Measurements from ENCODE around the gene SPDYE17.
"Not testable (repeated sequence)": the region's sequence is repeated elsewhere in the genome, so short reads cannot be mapped to it uniquely, and the experiment has no call there.

Gene SPDYE17

DNA sequence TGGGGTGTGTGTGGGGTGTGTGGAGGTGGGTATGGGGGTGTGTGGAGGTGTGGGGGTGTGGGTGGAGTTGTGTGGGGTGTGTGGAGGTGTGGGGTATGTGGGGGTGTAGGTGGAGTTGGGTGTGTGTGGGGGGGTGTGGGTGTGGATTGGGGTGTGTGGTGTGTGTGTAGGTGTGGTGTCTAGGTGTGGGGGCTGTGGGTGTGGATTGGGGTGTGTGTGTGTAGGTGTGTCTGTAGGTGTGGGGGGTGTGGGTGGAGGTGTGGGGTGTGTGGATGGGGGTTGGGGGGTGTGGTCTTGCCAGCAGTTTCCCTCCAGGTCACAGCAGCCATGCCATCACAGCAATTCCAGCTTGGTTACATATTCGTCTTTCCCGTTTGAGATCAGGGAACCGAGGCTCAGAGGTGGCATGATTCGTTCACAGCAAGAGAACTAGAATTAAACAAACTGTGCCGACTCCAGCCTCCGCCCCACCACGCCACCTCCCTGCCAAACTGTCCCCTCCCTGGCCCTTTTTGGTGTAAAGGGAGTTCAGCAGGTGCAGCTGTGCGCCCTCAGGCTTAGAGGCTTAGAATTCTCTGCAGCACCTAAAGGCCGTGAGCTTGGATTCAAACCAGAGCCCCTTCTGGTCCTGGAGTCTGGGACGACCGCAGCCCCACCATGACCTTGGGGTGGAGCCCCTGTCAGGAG is 33.3 kb downstream of the SPDYE17 start:
- DNase-seq = not testable (repeated sequence)

DNA sequence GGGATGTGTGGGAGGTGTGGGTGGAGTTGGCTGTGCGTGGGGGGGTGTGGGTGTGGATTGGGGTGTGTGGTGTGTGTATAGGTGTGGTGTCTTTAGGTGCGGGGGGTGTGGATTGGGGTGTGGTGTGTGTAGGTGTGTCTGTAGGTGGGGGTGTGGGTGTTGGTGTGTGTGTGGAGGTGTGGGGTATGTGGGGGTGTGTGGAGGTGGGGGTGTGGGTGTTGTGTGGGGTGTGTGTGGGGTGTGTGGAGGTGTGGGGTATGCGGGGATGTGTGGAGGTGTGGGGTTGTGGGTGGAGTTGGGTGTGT is 33.9 kb downstream of the SPDYE17 start:
- DNase-seq = no peak

DNA sequence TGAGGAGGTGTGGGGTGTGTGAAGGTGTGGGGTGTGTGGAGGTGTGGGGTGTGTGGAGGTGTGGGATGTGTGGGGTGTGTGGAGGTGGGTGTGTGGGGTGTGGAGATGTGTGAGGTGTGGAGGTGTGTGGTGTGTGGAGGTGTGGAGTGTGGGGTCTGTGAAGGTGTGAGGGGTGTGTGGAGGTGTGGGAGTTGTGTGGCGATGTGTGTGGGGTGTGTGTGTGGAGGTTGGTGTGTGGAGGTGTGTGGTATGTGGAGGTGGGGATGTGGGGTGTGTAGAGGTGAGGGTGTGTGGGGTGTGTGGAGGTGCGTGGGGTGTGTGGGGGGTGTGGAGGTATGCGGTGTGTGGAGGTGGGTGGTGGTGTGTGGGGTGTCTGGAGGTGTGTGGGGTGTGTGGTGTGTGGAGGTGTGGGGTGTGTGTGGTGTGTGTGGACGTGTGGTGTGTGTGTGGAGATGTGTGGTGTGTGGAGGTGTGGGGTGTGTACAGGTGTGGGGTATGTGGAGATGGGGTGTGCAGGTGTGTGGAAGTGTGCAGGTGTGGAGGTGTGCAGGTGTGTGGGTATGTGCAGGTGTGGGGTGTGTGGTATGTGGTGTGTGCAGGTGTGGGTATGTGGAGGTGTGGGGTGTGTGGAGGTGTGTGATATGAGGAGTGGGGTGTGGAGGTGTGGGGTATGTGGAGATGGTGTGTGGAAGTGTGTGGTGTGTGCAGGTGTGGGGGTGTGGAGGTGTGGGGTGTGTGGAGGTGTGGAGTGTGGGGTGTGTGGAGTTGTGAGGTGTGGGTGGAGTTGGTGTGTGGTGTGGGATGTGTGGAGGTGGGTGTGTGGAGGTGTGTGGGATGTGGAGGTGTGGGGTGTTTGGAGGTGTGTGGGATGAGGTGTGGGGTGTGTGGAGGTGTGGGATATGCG is 34.5 kb downstream of the SPDYE17 start:
- no peak for DNase-seq

DNA sequence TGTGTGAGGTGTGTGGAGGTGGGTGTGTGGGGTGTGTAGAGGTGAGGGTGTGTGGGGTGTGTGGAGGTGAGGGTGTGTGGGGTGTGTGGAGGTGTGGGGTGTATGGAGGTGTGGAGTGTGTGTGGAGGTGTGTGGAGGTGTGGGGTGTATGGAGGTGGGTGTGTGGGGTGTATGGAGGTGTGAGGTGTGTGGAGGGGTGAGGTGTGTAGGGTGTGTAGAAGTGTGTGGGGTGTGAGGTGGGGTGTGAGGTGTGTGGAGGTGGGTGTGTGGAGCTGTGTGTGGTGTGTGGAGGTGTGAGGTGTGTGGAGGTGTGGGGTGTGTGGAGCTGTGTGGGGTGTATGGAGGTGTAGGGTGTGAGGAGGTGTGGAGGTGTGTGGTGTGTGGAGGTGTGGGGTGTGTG is 35.2 kb downstream of the SPDYE17 start:
- not testable (repeated sequence) for DNase-seq

DNA sequence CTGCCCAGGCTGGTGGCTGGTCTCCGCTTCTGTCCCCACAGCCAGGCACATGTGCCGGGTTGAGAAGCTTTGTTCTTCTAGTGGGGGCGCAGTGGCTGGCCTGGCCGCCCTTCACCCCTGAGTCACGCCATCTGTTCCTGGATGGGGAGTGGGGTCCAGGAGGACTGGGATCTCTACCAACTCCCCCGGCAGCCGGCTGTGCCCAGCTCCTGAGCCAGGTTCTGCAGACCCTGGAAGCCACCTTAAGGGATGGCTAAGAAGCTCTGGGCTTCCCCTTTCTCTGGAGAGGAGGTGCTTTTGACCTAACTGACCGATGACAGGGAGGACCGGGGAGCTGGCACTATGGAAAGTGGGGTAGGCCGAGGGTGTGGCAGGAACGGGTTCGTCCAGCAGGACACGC is 37.9 kb downstream of the SPDYE17 start:
- DNase-seq = not testable (repeated sequence)

DNA sequence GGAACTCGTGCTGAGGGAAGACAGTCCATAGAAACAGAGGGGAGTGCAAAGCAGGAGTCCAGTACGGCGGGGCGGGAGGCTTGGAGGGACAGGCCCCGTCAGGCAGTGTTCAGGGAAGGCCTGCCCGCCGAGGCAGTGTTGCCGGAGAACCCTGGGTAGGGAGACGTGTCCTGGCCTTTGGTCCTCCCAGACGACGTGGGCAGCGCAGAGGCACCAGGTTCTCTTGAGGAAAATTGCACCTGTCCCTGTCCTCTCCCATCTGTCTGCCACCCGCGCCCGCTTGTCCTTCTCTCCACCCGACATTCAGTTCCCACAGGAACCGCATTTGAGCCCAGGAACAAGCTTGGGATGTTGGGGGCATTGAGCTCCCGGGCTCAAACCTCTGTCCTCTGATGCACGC is 38.3 kb downstream of the SPDYE17 start:
- DNase-seq = not testable (repeated sequence)

DNA sequence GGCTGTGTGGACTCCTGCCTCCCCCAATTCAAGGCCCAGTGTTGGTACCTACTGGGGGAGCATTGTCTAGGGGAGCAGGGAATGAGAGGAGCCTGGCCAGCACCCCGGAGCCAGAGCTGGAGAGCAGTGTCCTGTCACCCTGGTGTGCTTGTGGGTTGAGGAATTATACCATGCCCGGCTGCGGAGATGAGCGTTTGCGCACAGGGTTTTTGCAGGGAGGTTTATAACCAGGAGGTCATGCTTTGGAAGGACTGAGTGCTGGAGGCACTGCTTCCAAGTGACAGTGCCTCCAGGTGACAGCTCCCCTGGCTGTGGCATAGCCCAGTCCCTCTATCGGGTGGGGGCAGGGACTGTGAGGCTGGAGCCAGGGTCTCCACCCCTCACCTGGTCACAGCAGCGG is 39.3 kb downstream of the SPDYE17 start:
- not testable (repeated sequence) for DNase-seq

DNA sequence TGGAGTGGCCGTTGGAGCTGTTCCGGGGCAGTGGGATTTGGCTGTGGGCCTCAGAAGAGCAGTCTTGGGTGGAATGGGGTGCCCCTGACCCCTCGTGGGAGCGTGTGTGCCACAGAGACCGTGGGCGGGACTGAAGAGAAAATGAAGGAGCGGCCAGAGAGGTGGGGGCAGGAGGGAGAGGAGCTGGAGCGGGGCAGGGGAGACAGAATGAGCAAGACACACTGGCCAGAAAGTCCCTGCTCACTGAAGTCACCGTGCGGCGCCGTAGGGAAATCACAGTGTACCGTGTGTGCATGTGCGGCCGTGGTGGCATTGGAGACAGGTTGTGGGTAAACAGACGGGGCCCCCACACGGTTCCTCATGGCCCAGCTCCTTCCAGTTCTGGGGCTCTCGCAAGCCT is 40.0 kb downstream of the SPDYE17 start:
- DNase-seq = not testable (repeated sequence)

DNA sequence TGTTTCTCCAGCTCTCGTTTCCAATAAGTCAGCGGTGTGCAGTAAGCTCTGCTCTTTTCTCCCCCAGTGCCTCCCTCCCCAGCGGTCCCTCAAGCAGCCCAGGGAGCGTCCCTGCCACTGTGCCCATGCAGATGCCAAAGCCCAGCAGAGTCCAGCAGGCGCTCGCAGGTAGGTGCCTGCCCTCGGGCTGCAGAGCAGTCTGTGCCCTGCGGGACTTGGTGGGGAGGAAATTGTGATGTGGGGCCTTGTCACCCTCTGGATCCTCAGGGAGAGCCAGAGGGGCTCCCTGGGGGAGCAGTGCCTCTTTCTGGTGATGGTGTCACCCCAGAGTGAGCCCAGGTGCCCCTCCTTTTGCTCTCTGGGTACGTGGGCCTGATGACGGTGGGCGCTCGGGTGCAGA is 42.0 kb downstream of the SPDYE17 start:
- not testable (repeated sequence) for DNase-seq

DNA sequence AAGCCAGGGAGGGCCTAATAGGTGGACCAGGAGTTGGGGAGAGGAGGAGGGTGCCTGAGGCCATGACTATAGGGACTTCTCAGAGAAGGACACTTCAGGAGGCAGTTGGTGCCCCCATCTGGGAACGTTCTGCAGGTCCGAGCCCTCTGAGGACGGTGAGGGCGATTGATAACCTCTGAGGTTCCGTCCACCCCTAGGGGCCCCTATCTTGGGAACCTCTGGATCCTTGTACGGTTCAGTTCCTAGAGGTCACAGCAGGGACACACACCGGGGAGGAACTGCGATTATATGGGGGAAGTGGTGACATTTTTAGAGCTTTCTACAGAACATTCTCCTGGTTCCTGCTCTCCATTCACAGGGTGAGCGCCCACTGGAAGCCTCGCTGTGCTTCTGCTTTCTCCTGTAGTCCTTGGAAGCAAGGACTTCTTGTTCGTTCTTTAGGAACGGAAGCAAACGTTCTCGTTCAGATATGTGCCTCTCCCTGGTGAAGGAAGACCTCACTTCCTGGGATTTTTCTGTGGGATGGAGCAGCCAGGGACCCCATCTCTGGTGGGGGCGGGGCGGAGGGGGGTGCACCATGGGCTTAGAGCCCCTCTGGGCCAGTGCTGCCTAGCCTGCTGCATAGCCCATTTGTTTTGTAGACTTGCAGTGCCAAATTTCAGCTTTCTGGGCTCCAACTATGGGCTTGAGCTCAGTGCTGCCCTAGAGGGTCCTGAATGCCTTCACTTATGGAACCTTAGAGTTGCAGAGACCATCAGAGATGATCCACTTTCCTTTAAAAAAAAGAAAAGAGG is 46.0 kb downstream of the SPDYE17 start:
- not testable (repeated sequence) for DNase-seq

DNA sequence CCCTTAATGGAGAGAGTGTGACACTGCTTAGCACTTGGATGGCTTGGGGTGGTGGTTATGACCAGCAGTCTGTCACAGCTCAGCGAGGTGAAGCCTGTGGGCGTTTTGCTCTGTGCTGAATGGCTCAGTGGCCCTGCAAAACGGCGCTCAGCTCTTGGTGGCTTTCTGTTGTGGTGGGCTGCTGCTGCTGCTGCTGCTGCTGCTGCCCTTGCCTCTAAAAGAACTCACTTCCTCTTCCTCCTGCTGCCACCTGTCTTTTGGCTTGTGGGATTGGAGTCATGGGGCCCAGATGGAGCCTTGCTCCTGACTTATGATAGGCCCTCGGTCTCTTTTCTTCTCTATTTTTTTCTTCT is 47.4 kb downstream of the SPDYE17 start:
- not testable (repeated sequence) for DNase-seq

DNA sequence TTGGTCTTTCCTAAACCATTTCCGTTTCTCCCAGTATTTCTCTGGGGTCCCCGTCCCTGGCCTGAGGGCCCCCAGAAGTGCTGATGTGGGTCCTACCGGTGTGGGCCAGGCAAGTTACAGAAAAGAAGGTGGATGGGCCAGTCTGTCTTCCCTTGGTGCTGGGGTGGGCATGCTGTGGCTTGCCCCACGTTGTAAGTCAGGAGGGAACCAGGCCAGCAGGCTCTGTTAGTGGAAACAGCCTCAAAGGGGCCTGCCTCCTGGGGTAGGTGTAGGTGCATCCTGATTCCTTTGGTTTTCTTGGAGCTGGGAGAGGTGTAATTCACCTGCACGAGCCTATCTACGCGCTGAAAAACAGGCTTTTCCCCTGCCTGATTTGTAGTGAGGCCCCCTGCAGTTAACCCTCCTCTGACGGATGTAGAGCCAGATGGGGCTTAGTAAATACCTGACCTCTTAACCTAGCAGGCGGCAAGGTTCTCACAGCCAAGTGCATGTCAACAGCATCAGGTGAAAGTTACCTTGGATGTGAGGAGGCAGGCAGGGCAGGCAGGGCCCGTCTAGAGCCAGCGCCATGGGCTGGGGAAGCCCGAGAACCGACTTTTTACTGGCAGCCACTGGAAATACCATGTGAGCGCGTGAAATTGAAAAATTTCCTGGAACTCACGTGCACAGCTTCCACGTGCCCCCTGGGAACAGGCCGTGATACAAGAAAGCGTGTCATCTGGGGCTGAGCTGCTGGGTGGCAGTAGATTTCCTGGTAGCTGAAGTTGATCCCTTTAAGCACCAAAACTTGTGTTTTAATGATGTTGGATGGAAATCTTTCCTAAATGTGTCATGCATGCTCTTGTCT is 48.0 kb downstream of the SPDYE17 start:
- not testable (repeated sequence) for DNase-seq

DNA sequence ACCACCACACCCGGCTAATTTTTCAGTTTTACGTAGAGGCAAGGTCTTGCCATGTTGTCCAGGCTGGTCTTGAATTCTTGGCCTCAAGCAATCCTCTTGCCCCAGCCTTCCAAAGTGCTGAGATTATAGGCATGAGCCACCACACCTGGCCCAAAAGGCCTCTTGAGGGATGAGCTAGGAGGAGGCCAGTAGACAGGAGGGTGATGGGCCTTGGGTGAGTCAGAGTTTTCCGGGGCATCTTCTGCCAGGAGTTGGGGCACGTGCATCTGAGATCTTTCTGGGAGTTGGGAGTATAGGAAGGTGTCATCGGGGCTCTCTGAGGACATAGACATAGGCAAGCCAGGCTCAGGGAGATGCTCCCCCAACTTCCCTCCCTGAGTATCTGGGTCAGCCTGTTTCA is 48.8 kb downstream of the SPDYE17 start:
- DNase-seq = not testable (repeated sequence)

DNA sequence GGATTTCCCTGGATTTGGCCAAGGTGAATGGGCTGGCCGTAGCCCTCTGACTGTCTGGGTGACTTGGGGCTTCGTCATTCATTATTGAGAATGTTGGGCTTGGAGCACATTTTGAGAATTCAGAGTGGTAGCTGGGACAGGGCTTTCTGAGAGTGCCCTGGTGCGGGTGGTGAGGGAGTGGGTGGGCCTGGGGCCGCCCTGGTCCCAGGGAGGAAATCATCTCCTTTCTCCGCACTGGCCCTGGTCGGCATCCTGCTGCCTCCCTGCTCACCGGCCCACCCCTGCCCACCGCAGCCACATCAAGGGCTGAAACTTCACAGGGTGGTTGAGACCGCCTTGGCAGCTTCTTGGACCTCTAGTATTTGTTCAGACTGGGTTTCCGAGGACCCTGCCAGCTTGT is 49.7 kb downstream of the SPDYE17 start:
- DNase-seq = not testable (repeated sequence)

DNA sequence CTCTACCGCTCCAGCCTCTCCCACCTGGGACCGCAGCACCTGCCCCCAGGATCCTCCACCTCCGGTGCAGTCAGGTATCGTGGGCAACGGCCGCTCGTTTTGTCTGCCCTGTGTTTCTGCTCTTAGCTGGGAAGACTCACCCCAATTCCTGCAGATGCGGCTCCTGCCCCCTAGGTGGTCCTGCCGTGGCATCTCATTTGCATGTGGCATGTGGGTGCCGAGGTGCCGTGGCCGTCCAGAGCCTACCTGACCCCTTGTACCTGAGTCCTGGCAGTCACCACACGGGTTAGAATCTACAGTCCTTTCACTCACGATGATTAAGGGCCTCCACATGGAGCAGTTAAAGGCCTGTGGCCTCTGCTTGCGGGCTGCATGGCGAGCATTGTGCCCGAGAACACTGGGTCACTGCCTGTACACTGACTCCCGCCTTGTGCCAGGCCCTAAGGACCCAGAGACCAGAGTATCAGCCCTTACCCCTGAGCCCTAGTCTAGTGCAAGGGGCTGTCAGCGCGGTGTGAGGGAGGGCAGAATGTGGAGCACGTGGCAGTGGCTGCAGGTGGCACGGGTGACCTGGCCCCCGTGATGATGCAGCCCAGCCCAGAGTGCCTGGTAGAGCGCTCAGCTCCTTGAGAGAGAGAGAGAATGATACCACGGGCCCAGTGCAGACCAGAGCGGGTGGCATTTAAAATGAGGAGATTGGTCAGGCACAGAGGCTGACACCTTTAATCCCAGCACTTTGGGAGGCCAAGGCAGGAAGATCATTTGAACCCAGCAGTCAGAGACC is 50.8 kb downstream of the SPDYE17 start:
- DNase-seq = not testable (repeated sequence)

DNA sequence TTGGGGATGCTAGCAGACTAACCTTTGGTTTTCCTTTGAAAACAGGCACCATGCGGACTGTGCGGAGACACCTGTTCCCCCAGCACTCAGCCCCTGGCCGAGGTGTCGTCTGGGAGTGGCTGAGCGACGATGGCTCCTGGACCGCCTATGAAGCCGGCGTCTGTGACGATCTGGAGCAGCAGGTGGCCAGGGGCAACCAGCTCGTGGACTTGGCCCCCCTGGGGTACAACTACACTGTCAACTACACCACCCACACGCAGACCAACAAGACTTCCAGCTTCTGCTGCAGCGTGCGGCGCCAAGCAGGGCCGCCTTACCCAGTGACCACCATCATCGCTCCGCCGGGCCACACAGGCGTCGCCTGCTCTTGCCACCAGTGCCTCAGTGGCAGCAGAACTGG is 51.6 kb downstream of the SPDYE17 start:
- not testable (repeated sequence) for DNase-seq

DNA sequence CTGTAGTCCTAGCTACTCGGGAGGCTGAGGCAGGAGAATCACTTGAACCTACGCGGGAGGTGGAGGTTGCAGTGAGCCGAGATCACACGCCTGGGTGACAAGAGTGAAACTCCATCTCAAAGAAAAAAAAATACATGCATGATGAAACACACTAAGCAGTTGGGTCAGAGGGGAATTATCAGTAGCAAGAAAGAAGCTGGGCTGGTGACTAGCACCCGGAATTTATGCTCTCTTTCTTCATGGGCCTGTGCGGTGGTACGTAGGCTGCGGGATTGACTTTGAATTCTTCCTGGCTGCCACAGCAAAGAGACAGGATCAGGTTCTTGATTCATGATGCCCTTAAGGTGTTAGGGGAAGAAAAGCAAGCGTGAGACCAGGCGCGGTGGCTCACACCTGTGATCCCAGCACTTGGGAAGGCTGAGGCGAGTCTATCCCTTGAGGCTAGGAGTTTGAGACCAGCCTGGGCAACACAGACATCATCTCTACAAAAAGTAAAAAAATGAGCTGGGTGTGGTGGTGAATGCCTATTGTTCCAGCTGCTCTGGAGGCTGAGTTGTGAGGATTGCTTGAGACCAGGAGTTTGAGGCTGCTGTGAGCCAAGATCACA is 54.3 kb downstream of the SPDYE17 start:
- not testable (repeated sequence) for DNase-seq

DNA sequence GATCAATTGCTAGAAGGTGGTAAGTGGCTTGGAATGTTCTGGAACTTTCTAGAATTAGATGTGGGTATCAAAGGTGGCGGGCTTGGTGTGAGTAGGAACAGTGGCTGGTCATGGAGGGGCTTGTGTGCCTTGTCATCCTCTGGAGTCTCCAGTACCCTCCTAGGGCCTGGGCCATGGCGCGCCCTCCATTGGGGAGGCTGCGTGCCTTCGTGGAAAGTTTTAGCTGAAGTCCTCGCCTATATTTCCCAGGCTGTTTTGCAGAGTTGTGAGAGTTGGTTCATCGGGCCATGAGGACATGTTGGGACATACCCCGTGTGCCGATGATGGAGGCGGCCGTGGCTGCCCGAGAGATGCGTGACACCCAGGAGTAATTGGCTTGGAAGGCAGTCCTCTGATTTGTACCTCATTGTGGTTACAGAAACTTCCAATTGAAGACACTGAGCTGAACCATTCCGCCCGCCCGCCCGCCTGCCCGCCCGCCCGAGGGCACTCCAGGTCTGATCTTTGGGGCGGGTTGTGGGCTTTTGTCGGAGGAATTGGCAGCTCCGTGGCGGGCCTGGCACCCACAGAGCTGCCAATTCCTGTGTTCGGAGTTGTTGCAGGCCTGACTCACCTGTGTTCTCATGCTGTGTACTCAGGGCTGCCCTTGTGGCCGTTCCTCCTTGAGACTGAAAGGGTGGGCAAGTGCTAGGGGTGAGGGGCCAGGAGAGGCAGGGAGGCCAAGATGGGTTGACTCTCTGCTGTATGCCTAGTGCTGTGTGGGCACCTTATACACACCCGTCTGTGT is 57.2 kb downstream of the SPDYE17 start:
- DNase-seq = not testable (repeated sequence)

DNA sequence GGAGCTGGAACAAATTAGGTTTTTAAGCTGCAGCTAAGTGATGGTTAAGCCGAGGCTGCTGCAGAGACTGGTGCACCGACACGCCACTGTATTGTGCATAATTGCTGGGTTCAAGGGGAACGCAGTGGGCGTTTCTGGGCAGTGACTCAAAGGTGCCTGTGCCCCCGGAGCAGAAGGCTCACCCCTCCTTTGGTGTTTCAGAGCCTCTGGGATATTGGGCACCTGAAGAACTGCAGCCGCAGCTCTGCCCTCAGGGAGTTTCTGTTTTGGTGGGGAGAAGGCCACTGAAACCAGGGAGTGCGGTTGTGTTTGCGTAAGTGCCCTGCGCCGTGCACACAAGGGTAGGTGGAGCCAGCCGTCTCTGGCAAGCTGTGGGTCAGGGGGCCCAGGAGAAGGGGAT is 57.8 kb downstream of the SPDYE17 start:
- DNase-seq = not testable (repeated sequence)

DNA sequence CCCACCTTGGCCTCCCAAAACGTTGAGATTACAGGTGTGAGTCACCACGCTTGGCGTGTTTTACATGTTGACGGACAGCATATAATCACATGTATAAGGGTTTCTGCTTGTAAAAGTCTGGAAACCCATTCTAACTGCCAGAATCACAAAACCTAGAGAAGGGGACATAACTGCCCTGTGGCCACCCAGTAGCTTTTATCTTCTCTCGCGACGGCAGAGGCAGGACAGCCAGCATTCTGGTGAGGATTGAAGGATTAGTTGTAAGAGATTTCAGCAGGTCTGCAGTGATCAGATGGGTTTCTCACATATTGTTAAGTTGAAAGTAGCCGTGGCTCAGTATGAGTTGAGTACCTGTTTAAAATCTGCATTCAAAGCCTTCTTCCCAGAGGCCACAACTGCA is 59.8 kb downstream of the SPDYE17 start:
- DNase-seq = not testable (repeated sequence)
